GM08714 (cell line): ENCODE data around the gene TAPT1.
"Not testable (repeated sequence)": the region's sequence is repeated elsewhere in the genome, so short reads cannot be mapped to it uniquely, and the experiment has no call there.

ENCODE experiments used
- H3K4me3 ChIP-seq: fragments of 200-500 bp; sonication (Bioruptor generic); 2 replicates; pipeline ENCODE4 v1.5.1; 2014; ENCODE audit warnings: mild to moderate bottlenecking, low read length, inconsistent platforms
- ZNF274 ChIP-seq: IDR thresholded peaks from 2 replicates; pipeline ENCODE4 v1.6.1; 2012; ENCODE audit warnings: mild to moderate bottlenecking, low read depth, low read length

The TAPT1 gene

GRCh38 chr4:16225863-16226815 lies at the start of gene TAPT1:
TAPT1 (minus strand) TSS chr4:16226471; CDS start chr4:16226457, 14 bp downstream.
- no peak for TF ChIP-seq ZNF274
- H3K4me3 ChIP-seq: peak within 1 kb of the TSS; percentile 100

GRCh38 chr4:16271411-16271810 lies 45.1 kb upstream of the TAPT1 start:
- H3K4me3 ChIP-seq: no peak overlapping the region
- TF ChIP-seq ZNF274: no peak

GRCh38 chr4:16270454-16271328 lies 44.4 kb upstream of the TAPT1 start:
- TF ChIP-seq ZNF274: no peak
- no peak overlapping the region for H3K4me3 ChIP-seq

GRCh38 chr4:16269742-16270453 lies 43.6 kb upstream of the TAPT1 start:
- not testable (repeated sequence) for H3K4me3 ChIP-seq

GRCh38 chr4:16269240-16269639 lies 43.0 kb upstream of the TAPT1 start:
- TF ChIP-seq ZNF274: no peak
- no peak overlapping the region for H3K4me3 ChIP-seq

- TF ChIP-seq ZNF274: no peak
Measured at GRCh38 chr4:16268290-16268689, 42.0 kb upstream of the TAPT1 start.

GRCh38 chr4:16267639-16268038 lies 41.4 kb upstream of the TAPT1 start:
- TF ChIP-seq ZNF274: no peak
- no peak overlapping the region for H3K4me3 ChIP-seq

More at GRCh38 chr4:16268290-16268689, 42.0 kb upstream of the TAPT1 start:
- H3K4me3 ChIP-seq: no peak overlapping the region

- no peak overlapping the region for H3K4me3 ChIP-seq
- no peak for TF ChIP-seq ZNF274
Measured at GRCh38 chr4:16265820-16266219, 39.5 kb upstream of the TAPT1 start.

- TF ChIP-seq ZNF274: no peak
- H3K4me3 ChIP-seq: no peak overlapping the region
Measured at GRCh38 chr4:16264798-16265197, 38.5 kb upstream of the TAPT1 start.

- no peak for TF ChIP-seq ZNF274
- H3K4me3 ChIP-seq: no peak overlapping the region
Measured at GRCh38 chr4:16263056-16263455, 36.8 kb upstream of the TAPT1 start.

GRCh38 chr4:16262188-16262587 lies 35.9 kb upstream of the TAPT1 start:
- H3K4me3 ChIP-seq: no peak overlapping the region
- no peak for TF ChIP-seq ZNF274

GRCh38 chr4:16261313-16261878 lies 35.1 kb upstream of the TAPT1 start:
- H3K4me3 ChIP-seq: no peak overlapping the region
- TF ChIP-seq ZNF274: no peak

GRCh38 chr4:16259889-16260246 lies 33.6 kb upstream of the TAPT1 start:
- H3K4me3 ChIP-seq: no peak overlapping the region
- TF ChIP-seq ZNF274: no peak
